Hematopoietic multipotent progenitor cell treated with erythropoietin and hydrocortisone succinate and interleukin-3 and kit ligand, for 6 days (in vitro differentiated cells): ENCODE data around the gene HTR6.
"Not testable (repeated sequence)": the region's sequence is repeated elsewhere in the genome, so short reads cannot be mapped to it uniquely, and the experiment has no call there.

Experiments used
- DNase-seq: peaks from one replicate; pipeline ENCODE4 v3.0.0-alpha.2; 2015

HTR6 gene

GRCh38 chr1:19664453-19665185 lies at the start of gene HTR6:
TSS of gene HTR6 (plus strand) at chr1:19664875. CDS start at chr1:19665754, 879 bp downstream.
- DNase-seq, result no peak

- no peak for DNase-seq
Observed at GRCh38 chr1:19615438-19615837, 49.2 kb upstream of the HTR6 start.

GRCh38 chr1:19616489-19616888 lies 48.2 kb upstream of the HTR6 start:
- no peak for DNase-seq

GRCh38 chr1:19617376-19617775 lies 47.3 kb upstream of the HTR6 start:
- DNase-seq, result no peak

- no peak for DNase-seq
Observed at GRCh38 chr1:19618428-19618827, 46.2 kb upstream of the HTR6 start.

GRCh38 chr1:19619697-19620384 lies 44.8 kb upstream of the HTR6 start:
- no peak for DNase-seq

- DNase-seq, result no peak
Observed at GRCh38 chr1:19620786-19621185, 43.9 kb upstream of the HTR6 start.

- no peak for DNase-seq
Observed at GRCh38 chr1:19621274-19621950, 43.3 kb upstream of the HTR6 start.

GRCh38 chr1:19622204-19622603 lies 42.5 kb upstream of the HTR6 start:
- no peak for DNase-seq

- DNase-seq, result no peak
Observed at GRCh38 chr1:19623523-19623922, 41.2 kb upstream of the HTR6 start.

- DNase-seq, result no peak
Observed at GRCh38 chr1:19625291-19625937, 39.3 kb upstream of the HTR6 start.

- DNase-seq, result no peak
Observed at GRCh38 chr1:19628879-19629278, 35.8 kb upstream of the HTR6 start.

GRCh38 chr1:19629357-19629756 lies 35.3 kb upstream of the HTR6 start:
- DNase-seq, result no peak

GRCh38 chr1:19630192-19630591 lies 34.5 kb upstream of the HTR6 start:
- not testable (repeated sequence) for DNase-seq

- no peak for DNase-seq
Observed at GRCh38 chr1:19630720-19631395, 33.8 kb upstream of the HTR6 start.

- DNase-seq, result no peak
Observed at GRCh38 chr1:19632211-19632610, 32.5 kb upstream of the HTR6 start.

GRCh38 chr1:19633106-19633505 lies 31.6 kb upstream of the HTR6 start:
- no peak for DNase-seq

- not testable (repeated sequence) for DNase-seq
Observed at GRCh38 chr1:19635064-19635463, 29.6 kb upstream of the HTR6 start.

GRCh38 chr1:19635646-19636045 lies 29.0 kb upstream of the HTR6 start:
- no peak for DNase-seq

GRCh38 chr1:19636065-19636464 lies 28.6 kb upstream of the HTR6 start:
- DNase-seq, result no peak

- not testable (repeated sequence) for DNase-seq
Observed at GRCh38 chr1:19636749-19637148, 27.9 kb upstream of the HTR6 start.

GRCh38 chr1:19637606-19638005 lies 27.1 kb upstream of the HTR6 start:
- no peak for DNase-seq

GRCh38 chr1:19639228-19639627 lies 25.4 kb upstream of the HTR6 start:
- not testable (repeated sequence) for DNase-seq
